Hypothalamus (tissue), 51 donors: ENCODE data around the gene MEIS3.
A peak's percentile ranks its signal among the peaks of the same experiment; 100 is the strongest.
"Not testable (repeated sequence)": the region's sequence is repeated elsewhere in the genome, so short reads cannot be mapped to it uniquely, and the experiment has no call there.

Experiments used
- DNase-seq, 51 donors: peaks; one replicate each; lab custom pipeline; 2025; lab: John Stamatoyannopoulos, UW

MEIS3 gene

DNA sequence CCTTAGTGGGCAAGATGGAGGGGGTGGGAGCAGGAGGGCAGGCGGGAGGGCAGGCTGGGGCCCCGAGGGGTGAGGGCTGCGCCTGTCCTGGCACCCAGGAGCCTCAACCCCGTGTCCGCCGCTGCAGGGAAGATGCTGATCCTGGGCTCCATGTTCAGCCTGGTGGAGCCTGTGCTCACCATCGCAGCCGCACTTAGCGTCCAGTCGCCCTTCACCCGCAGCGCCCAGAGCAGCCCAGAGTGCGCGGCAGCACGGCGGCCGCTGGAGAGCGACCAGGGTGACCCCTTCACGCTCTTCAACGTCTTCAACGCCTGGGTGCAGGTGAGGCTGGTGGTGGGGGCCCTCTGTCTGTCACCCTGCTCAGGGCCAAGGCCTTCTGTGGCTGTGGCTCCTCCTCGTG is 46.7 kb downstream of the MEIS3 start:
- no peak for DNase-seq

DNA sequence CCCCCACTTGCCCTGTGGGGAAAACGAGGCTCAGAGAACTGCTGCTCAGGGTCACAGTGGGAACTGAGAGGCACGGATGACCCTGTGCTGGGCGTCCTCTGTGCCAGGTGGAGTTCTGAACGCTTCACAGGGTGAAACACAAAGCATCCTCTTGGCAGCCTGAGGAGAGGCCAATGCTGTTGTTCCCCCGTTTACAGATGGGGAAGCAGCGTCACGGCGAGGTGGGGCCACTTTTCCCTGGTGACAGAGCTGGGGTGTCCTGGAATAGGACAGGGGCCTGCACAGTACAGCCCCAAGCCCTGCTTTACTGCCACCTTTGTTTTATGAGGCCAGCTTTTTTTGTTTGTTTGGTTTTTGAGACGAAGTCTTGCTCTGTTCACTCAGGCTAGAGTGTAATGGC is 48.1 kb downstream of the MEIS3 start:
- no peak for DNase-seq

DNA sequence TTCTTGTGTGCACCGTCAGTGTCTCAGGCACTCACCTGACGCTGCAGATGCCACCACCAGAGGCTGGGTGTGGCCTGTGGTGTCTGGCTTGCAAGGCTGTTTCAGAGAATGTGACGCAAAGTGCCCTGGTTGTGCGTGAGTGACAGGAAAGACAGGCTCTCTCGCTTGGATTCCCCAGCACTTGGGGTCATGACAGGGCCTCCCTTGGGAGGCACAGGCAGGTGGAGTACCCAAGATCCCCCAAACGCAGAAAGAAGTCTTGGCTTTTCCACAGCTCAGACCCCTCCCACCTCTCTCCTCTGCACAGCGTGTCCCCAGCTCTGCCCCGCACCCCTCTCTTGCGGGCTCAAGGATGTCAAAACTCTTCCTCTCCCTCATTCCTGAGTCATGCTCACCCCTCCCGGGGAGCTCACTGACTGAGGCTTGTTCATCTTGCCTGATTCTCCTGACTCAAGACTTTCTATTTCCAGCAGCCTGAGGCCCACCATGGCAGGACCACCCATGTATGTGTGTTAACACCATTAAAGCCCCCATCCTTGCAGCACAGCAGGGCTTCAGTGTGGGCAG is 49.2 kb downstream of the MEIS3 start:
- DNase-seq: peak in 2 of 51 donors; percentile 2 to 73

DNA sequence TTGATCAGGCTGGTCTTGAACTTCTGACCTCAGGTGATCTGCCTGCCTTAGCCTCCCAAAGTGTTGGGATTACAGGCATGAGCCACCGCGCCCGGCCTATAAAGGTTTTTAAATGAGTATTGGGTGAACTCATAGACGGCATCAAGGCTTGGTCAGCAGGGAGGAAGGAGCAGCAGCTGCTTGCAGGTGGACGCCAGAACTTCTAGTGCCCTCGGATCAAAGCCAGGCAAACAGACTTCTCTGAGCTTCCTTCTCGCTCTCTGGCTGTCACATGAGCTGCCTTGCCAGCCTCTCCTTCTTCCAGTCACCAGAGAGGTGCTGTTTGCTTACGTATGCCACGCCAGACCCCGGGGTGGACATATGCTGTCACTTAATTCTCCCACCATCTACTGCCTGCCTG is 53.9 kb downstream of the MEIS3 start:
- DNase-seq: not testable (repeated sequence)

DNA sequence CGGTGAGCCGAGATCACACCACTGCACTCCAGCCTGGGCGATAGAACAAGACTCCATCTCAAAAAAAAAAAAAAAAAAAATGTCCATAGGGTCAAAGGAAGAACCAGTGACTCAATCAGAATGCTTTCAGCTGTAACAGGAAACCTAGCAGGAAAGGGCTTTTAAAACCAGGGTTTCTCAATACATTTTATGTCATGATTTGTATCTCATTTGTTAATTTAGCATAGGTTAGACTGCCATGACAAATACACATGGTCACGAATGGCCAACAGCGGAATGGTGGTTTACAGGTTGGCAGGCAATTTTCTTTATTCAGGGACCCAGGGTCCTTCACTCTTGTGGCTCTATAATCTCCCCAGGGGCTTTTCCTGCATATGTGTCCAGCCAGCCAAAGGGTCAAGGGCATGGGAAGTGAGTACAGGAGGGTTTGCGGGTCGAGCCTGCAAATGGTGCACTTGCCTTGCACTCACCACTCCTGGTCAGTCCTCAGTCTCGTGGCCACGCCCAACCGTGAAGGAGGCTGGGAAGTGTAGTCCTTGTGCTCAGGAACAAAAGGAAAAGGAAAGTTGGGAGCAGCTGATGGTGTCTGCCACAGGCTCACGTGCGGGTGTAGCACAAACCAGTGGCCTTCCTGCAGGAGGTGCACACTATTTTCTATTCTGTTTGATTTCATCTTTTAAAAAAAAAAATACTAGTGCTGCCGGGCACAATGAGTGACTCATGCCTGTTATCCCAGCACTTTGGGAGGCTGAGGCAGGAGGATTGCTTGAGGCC is 55.4 kb downstream of the MEIS3 start:
- no peak for DNase-seq

DNA sequence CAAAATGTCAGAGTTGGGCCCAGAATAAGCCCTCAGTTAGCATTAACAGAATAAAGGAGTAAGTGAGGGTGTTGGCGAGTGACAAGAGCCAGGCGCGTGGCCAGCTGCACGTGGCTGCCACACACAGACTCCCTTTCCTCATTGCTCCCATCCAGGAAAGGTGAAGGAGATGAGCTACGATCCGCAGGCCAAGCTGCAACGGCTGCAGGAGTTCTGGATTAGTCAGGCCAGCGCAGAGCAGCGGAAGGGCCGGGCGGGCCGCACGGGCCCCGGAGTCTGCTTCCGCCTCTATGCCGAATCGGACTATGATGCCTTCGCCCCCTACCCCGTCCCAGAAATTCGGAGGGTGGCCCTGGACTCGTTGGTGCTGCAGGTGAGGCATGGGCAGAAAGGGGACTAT is 57.0 kb downstream of the MEIS3 start:
- DNase-seq: no peak

DNA sequence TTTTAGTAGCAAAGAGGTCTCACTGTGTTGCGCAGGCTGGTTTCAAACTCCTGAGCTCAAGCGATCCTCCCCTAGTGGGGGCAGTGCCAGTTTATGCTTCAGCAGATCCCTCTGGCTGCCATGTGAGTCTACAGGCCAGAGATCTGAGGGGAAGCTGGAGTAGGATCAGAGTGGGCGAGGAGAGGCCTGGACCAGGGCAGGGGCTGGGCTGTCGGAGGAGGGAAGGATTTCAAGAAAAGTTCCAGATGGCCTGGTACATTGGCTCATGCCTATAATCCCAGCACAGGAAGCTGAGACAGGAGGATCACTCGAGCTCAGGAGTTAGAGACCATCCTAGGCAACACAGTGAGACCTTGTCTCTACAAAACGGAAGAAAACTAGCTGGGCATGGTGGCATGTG is 60.4 kb downstream of the MEIS3 start:
- DNase-seq: no peak

DNA sequence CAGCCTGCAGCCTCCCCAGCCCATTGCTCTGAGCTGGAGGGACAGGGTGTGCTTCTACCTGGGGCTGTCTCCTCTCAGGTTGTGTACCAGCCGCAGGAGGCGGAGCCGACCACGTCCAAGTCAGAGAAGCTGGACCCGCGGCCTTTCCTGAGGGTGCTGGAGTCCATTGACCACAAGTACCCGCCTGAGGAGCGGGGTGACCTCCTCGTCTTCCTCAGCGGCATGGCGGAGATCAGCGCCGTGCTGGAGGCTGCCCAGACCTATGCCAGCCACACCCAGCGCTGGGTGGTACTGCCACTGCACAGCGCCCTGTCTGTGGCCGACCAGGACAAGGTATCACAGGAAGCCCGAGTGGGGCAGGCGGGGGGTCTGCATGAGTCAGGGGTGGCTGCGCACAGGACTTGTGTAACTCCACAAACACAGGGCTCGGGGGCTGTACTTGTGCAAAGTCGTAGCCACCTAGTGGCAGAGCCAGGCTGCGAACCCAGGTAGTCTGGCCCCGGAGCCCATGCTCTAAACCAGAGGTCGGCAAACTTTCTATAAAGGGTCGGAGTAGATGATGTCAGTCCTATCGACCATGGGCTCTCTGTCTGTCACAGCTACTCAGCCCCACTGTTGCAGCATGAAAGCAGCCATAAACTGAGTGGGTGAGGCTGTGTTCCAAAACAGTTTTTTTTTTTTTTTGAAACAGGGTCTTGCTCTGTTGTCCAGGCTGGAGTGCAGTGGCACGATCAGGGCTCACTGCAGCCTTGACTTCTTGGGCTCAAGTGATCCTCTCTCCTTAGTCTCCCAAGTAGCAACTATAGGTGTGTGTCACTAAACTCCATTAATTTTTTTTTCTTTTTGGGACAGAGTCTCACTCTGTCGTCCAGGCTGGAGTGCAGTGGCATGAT is 61.3 kb downstream of the MEIS3 start:
- no peak for DNase-seq

DNA sequence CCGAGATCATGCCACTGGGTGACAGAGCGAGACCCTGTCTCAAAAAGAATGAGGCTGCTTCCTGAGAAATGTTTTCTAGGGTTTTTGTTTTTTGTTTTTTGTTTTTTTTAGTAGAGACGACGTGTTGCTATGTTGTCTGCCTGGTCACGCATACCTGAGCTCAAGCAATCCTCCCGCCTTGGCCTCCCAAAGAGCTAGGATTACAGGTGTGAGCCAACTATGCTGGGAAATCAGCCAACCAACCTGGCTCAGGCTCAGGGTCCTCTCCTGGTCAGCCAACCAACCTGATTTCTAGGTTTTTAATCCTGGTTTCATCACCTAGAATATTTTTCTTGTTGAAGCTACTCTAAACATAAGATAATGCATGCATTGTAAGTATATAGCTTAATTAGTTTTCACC is 62.4 kb downstream of the MEIS3 start:
- no peak for DNase-seq

DNA sequence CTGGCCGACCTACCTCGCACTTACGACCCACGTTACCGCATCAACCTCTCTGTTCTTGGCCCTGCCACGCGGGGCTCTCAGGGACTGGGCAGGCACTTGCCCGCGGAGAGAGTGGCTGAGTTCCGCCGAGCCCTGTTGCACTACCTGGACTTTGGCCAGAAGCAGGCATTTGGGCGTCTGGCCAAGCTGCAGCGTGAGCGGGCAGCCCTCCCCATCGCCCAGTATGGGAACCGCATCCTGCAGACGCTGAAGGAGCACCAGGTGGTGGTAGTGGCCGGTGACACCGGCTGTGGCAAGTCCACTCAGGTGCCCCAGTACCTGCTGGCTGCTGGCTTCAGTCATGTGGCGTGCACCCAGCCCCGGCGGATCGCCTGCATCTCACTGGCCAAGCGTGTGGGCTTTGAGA is 66.0 kb downstream of the MEIS3 start:
- no peak for DNase-seq
